Stimulated activated CD8-positive, alpha-beta memory T cell treated with anti-CD3 and anti-CD28 coated beads, Interleukin-7, amount 100 ng/mL, for 48 hours (primary cell): ENCODE results near the gene KMT2B.

Source experiments
- DNase-seq, 2 donors: peaks; one replicate each; pipeline ENCODE4 v3.0.0-alpha.2; 2020; ENCODE audit warnings: low read depth in 1 of 2; ENCODE audit errors: extremely low read depth in 1 of 2

KMT2B gene

GRCh38 chr19:35727053-35727955 lies 9.5 kb downstream of the KMT2B start:
- DNase-seq: no peak

- no peak for DNase-seq
Measured at GRCh38 chr19:35727956-35728706, 10.3 kb downstream of the KMT2B start.

- no peak for DNase-seq
Measured at GRCh38 chr19:35729021-35729420, 11.2 kb downstream of the KMT2B start.

GRCh38 chr19:35729763-35730162 lies 12.0 kb downstream of the KMT2B start:
- DNase-seq: no peak

- DNase-seq: no peak
Measured at GRCh38 chr19:35730326-35730725, 12.5 kb downstream of the KMT2B start.

GRCh38 chr19:35731353-35731752 lies 13.6 kb downstream of the KMT2B start:
- DNase-seq: no peak

GRCh38 chr19:35731779-35732405 lies 14.1 kb downstream of the KMT2B start:
- no peak for DNase-seq

GRCh38 chr19:35732540-35733179 lies 14.9 kb downstream of the KMT2B start:
- DNase-seq: no peak

- no peak for DNase-seq
Measured at GRCh38 chr19:35733180-35734125, 15.7 kb downstream of the KMT2B start.

- DNase-seq: no peak
Measured at GRCh38 chr19:35734273-35734672, 16.5 kb downstream of the KMT2B start.

GRCh38 chr19:35734889-35735288 lies 17.1 kb downstream of the KMT2B start:
- no peak for DNase-seq

GRCh38 chr19:35736913-35737886 lies 19.4 kb downstream of the KMT2B start:
- no peak for DNase-seq

GRCh38 chr19:35738021-35738886 lies 20.5 kb downstream of the KMT2B start:
- DNase-seq: no peak

GRCh38 chr19:35738887-35739229 lies 21.1 kb downstream of the KMT2B start:
- DNase-seq: no peak

- DNase-seq: no peak
Measured at GRCh38 chr19:35739275-35740107, 21.7 kb downstream of the KMT2B start.

- DNase-seq: peak in 1 of 2 donors; percentile 41
Measured at GRCh38 chr19:35740108-35740422, 22.3 kb downstream of the KMT2B start.
